ENCODE measurements around the gene ISLR2.

DNA sequence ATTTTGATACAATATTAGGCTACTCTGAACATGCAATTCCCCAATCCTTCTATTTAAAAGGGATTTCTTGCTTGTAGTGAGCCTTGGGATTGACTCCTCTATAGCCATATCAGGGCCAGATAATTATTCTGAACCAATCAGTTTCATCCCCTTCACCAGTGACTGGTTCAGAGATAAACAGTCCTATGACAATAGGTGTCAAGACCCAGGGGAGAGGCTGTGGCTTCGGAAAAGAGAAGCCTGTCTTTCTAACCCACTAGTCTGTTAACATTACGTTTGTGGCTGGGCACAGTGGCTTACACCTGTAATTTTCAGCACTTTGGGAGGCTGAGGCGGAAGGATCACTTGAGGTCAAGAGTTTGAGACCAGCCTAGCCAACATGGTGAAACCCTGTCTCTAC lies 6.2 kb upstream of the ISLR2 start:
- no peak for TF ChIP-seq ELF4 (IDR thresholded peaks at IDR 0.05)
- no peak for TF ChIP-seq FOXM1 (IDR thresholded peaks at IDR 0.05; ENCODE audit: borderline replicate concordance)
- TF ChIP-seq HDGF (IDR thresholded peaks at IDR 0.05; ENCODE audit: borderline replicate concordance) = no peak
